VCaP (cell line): ENCODE measurements around the gene FMNL2.

Experiments used
- H3K27ac ChIP-seq: fragments of 450-650 bp; 2 replicates; pipeline ENCODE4 v1.5.1; 2017
- CTCF ChIP-seq: fragments of 450-650 bp; conservative IDR thresholded peaks from 2 replicates; pipeline ENCODE4 v1.5.1; 2017; ENCODE audit warnings: mild to moderate bottlenecking, moderate library complexity

Gene FMNL2

GRCh38 chr2:152648336-152648735 lies 313.4 kb downstream of the FMNL2 start:
- H3K27ac ChIP-seq = peak overlapping the region; percentile 60
- TF ChIP-seq CTCF = peak; percentile 37; the same call in 1 of the 2 replicates

- TF ChIP-seq CTCF = no peak
- H3K27ac ChIP-seq = no peak overlapping the region; the same call in 1 of the 2 replicates
Measured at GRCh38 chr2:152649997-152650396, 315.0 kb downstream of the FMNL2 start.

GRCh38 chr2:152650768-152651371 lies 315.9 kb downstream of the FMNL2 start:
- TF ChIP-seq CTCF = no peak

GRCh38 chr2:152651834-152652233 lies 316.9 kb downstream of the FMNL2 start:
- TF ChIP-seq CTCF = no peak
- no peak overlapping the region for H3K27ac ChIP-seq

More at GRCh38 chr2:152650768-152651371, 315.9 kb downstream of the FMNL2 start:
- H3K27ac ChIP-seq = no peak overlapping the region; the same call in 1 of the 2 replicates

- TF ChIP-seq CTCF = no peak
Measured at GRCh38 chr2:152655880-152656279, 320.9 kb downstream of the FMNL2 start.

GRCh38 chr2:152657043-152657442 lies 322.1 kb downstream of the FMNL2 start:
- H3K27ac ChIP-seq = no peak overlapping the region
- no peak for TF ChIP-seq CTCF

More at GRCh38 chr2:152655880-152656279, 320.9 kb downstream of the FMNL2 start:
- H3K27ac ChIP-seq = no peak overlapping the region

- H3K27ac ChIP-seq = no peak overlapping the region
- no peak for TF ChIP-seq CTCF
Measured at GRCh38 chr2:152658221-152658620, 323.2 kb downstream of the FMNL2 start.
